GM21825 (cell line): ENCODE data around the gene CNTNAP2.

Experiments
- ATAC-seq: cut with Tn5 transposase; IDR thresholded peaks from one replicate; pipeline ENCODE4 v1.9.1; 2021; ENCODE audit warnings: mild to moderate bottlenecking, moderate library complexity; ENCODE audit not compliant: unreplicated experiment

CNTNAP2 gene

GRCh38 chr7:146285418-146285817 lies 168.8 kb downstream of the CNTNAP2 start:
- no peak for ATAC-seq

GRCh38 chr7:146290746-146291145 lies 174.1 kb downstream of the CNTNAP2 start:
- ATAC-seq, result no peak

GRCh38 chr7:146291900-146292299 lies 175.3 kb downstream of the CNTNAP2 start:
- no peak for ATAC-seq

- ATAC-seq, result no peak
These were observed 179.4 kb downstream of the CNTNAP2 start for GRCh38 chr7:146296028-146296427.

- ATAC-seq, result no peak
These were observed 198.4 kb downstream of the CNTNAP2 start for GRCh38 chr7:146314962-146315361.

GRCh38 chr7:146319629-146320028 lies 203.0 kb downstream of the CNTNAP2 start:
- no peak for ATAC-seq

GRCh38 chr7:146321301-146321700 lies 204.7 kb downstream of the CNTNAP2 start:
- no peak for ATAC-seq

GRCh38 chr7:146331369-146331768 lies 214.8 kb downstream of the CNTNAP2 start:
- ATAC-seq, result no peak

GRCh38 chr7:146345251-146345650 lies 228.7 kb downstream of the CNTNAP2 start:
- no peak for ATAC-seq

- ATAC-seq, result no peak
These were observed 229.5 kb downstream of the CNTNAP2 start for GRCh38 chr7:146346096-146346495.

GRCh38 chr7:146355216-146355615 lies 238.6 kb downstream of the CNTNAP2 start:
- ATAC-seq, result no peak

- no peak for ATAC-seq
These were observed 242.6 kb downstream of the CNTNAP2 start for GRCh38 chr7:146359176-146359575.

GRCh38 chr7:146366938-146367337 lies 250.3 kb downstream of the CNTNAP2 start:
- no peak for ATAC-seq

GRCh38 chr7:146370171-146370570 lies 253.6 kb downstream of the CNTNAP2 start:
- no peak for ATAC-seq

- ATAC-seq, result no peak
These were observed 258.6 kb downstream of the CNTNAP2 start for GRCh38 chr7:146375170-146375569.

GRCh38 chr7:146378196-146378595 lies 261.6 kb downstream of the CNTNAP2 start:
- no peak for ATAC-seq

GRCh38 chr7:146387140-146387539 lies 270.5 kb downstream of the CNTNAP2 start:
- no peak for ATAC-seq

GRCh38 chr7:146388928-146389327 lies 272.3 kb downstream of the CNTNAP2 start:
- no peak for ATAC-seq

- no peak for ATAC-seq
These were observed 276.7 kb downstream of the CNTNAP2 start for GRCh38 chr7:146393346-146393745.

GRCh38 chr7:146397141-146397540 lies 280.5 kb downstream of the CNTNAP2 start:
- ATAC-seq, result no peak

GRCh38 chr7:146401939-146402338 lies 285.3 kb downstream of the CNTNAP2 start:
- ATAC-seq, result no peak

GRCh38 chr7:146405737-146406136 lies 289.1 kb downstream of the CNTNAP2 start:
- ATAC-seq, result no peak

GRCh38 chr7:146411975-146412374 lies 295.4 kb downstream of the CNTNAP2 start:
- no peak for ATAC-seq

- ATAC-seq, result no peak
These were observed 296.2 kb downstream of the CNTNAP2 start for GRCh38 chr7:146412781-146413180.
